ENCODE measurements around the gene ZYG11A. TPM values are rescaled to one million over a fixed set of nuclear protein-coding genes. Genes with fewer than 3 reads are reported as not detected.
A peak's percentile ranks its signal among the peaks of the same experiment; 100 is the strongest.

Gene ZYG11A
- total RNA-seq, 1 experiment from 2014 or later = 2.4 TPM

GRCh38 chr1:52928015-52928404 is 85.5 kb downstream of the ZYG11A start:
- H3K27me3 Mint-ChIP-seq (ENCODE audit: insufficient read depth, unreplicated experiment) = no peaks in the 10 kb centered on the region
- DNase-seq = no peak
- H3K36me3 ChIP-seq (ENCODE audit: control insufficient read depth, insufficient read depth, low read length) = peaks cover 1% of the 10 kb centered on the region; the same call in 1 of the 2 replicates
- H3K27ac Mint-ChIP-seq (ENCODE audit: unreplicated experiment) = peak overlapping the region; percentile 30
- no peaks in the 10 kb centered on the region for H3K4me1 Mint-ChIP-seq (ENCODE audit: low read depth, unreplicated experiment)
- peak overlapping the region; percentile 53 for H3K4me3 ChIP-seq (ENCODE audit: low read depth, low read length)
- ChIA-PET POLR2A (no interaction called here), CTCF (interaction anchor here (1.0 kb wide), 1 partner anchor 85 kb away, joined by 3 read pairs; the partner anchor contains the start of gene ZYG11A)
- H3K4me1 ChIP-seq = no peaks in the 10 kb centered on the region
- BruUV-seq (replicated peaks) = no TSS peak
- peak overlapping the region; percentile 86 for H3K4me3 Mint-ChIP-seq (ENCODE audit: unreplicated experiment)
- intact Hi-C loops (cut with micrococcal nuclease; ENCODE audit: unreplicated experiment) = loop anchor here (5.0 kb wide), 1 partner anchor 254 kb away; no protein-coding TSS in a partner anchor
- no peaks in the 10 kb centered on the region for H3K27me3 ChIP-seq (replicated peaks; ENCODE audit: control insufficient read depth, insufficient read depth, low read length)
- TF ChIP-seq CTCF (IDR thresholded peaks at IDR 0.05; ENCODE audit: insufficient read depth in 1 of 2, low read depth in 1 of 2, low read length in 1 of 2, severe bottlenecking in 1 of 2, unreplicated experiment in 1 of 2) = no peak
- H3K9me3 ChIP-seq = no peaks in the 10 kb centered on the region
- no peaks in the 10 kb centered on the region for H3K9me3 Mint-ChIP-seq (ENCODE audit: unreplicated experiment)
- no peaks in the 10 kb centered on the region for H3K36me3 Mint-ChIP-seq (ENCODE audit: insufficient read depth, unreplicated experiment)

- Mint-ChIP-seq H3K27me3 (ENCODE audit: insufficient read depth, unreplicated experiment) (no peaks in the 10 kb centered on the region), H3K27ac (ENCODE audit: unreplicated experiment) (no peak overlapping the region), H3K9me3 (ENCODE audit: unreplicated experiment) (no peaks in the 10 kb centered on the region), H3K4me3 (ENCODE audit: unreplicated experiment) (peak overlapping the region; percentile 6), H3K36me3 (ENCODE audit: insufficient read depth, unreplicated experiment) (no peaks in the 10 kb centered on the region), H3K4me1 (ENCODE audit: low read depth, unreplicated experiment) (no peaks in the 10 kb centered on the region)
- TF ChIP-seq CTCF (IDR thresholded peaks at IDR 0.05; ENCODE audit: insufficient read depth in 1 of 2, low read depth in 1 of 2, low read length in 1 of 2, severe bottlenecking in 1 of 2, unreplicated experiment in 1 of 2) = no peak
- Histone ChIP-seq H3K27me3 (replicated peaks; ENCODE audit: control insufficient read depth, insufficient read depth, low read length) (no peaks in the 10 kb centered on the region), H3K4me3 (ENCODE audit: low read depth, low read length) (no peak overlapping the region), H3K4me1 (no peaks in the 10 kb centered on the region), H3K36me3 (ENCODE audit: control insufficient read depth, insufficient read depth, low read length) (peaks cover 1% of the 10 kb centered on the region; the same call in 1 of the 2 replicates), H3K9me3 (no peaks in the 10 kb centered on the region)
- DNase-seq = no peak
- BruUV-seq (replicated peaks) = no TSS peak
- intact Hi-C loops (cut with micrococcal nuclease; ENCODE audit: unreplicated experiment) = loop anchor here (5.0 kb wide), 1 partner anchor 253 kb away; no protein-coding TSS in a partner anchor
- ChIA-PET CTCF (no interaction called here), POLR2A (no interaction called here)
These were observed 86.5 kb downstream of the ZYG11A start for GRCh38 chr1:52929019-52929418.

DNA sequence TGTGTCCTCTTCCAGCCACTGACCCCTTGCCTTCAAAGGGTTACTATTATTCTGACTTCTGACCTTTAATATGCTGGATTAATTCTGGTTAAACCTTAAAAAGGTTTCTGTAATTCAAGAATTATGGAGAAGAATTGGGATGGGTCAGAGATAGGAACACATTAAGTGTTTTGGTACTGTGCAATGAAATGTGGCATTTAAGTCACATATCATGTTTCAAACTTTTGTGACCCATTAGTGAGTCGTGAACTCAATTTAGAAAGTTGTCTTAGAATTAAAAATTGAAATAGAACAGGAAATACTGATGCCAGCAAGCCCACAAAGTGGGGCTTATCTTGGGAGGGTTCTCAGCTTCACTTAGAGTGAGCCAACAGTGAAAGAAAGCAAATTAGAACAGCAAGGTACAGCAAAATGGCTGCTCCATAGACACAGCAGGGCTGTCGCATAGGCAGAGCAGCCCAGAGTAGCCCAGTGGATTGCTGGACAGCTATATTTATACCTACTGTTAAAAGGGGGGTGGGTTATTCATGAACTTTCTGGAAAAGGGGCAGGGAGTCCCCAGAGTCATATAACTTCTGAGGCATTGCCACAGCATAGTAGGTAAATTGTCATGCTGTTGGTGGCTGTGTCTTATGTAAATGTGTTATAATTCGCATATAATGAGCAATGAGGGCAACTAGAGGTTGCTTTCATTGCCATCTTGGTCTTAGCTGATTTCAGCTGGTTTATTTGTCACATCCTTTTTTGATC is 95.0 kb downstream of the ZYG11A start:
- CTCF ChIA-PET = no interaction called here
- TF ChIP-seq CTCF (IDR thresholded peaks at IDR 0.05; ENCODE audit: insufficient read depth in 1 of 2, low read depth in 1 of 2, low read length in 1 of 2, severe bottlenecking in 1 of 2, unreplicated experiment in 1 of 2) = no peak
- no peaks in the 10 kb centered on the region for H3K9me3 Mint-ChIP-seq (ENCODE audit: unreplicated experiment)
- intact Hi-C loops (cut with micrococcal nuclease; ENCODE audit: unreplicated experiment) = no loop called here
- no peaks in the 10 kb centered on the region for H3K36me3 Mint-ChIP-seq (ENCODE audit: insufficient read depth, unreplicated experiment)
- no TSS peak for BruUV-seq (replicated peaks)
- Histone ChIP-seq H3K4me1 (no peaks in the 10 kb centered on the region), H3K9me3 (no peaks in the 10 kb centered on the region), H3K27me3 (replicated peaks; ENCODE audit: control insufficient read depth, insufficient read depth, low read length) (no peaks in the 10 kb centered on the region), H3K36me3 (ENCODE audit: control insufficient read depth, insufficient read depth, low read length) (no peaks in the 10 kb centered on the region), H3K4me3 (ENCODE audit: low read depth, low read length) (no peak overlapping the region)
- H3K4me1 Mint-ChIP-seq (ENCODE audit: low read depth, unreplicated experiment) = no peaks in the 10 kb centered on the region
- no peak for DNase-seq
- POLR2A ChIA-PET = no interaction called here
- no peaks in the 10 kb centered on the region for H3K27me3 Mint-ChIP-seq (ENCODE audit: insufficient read depth, unreplicated experiment)
- no peak overlapping the region for H3K4me3 Mint-ChIP-seq (ENCODE audit: unreplicated experiment)
- H3K27ac Mint-ChIP-seq (ENCODE audit: unreplicated experiment) = no peak overlapping the region

All from Caco-2 (cell line).